ENCODE results near the gene MRTFA. TPM values are rescaled to one million over a fixed set of nuclear protein-coding genes. Genes with fewer than 3 reads are reported as not detected.

MRTFA gene
- total and polyA plus RNA-seq, 2 of the 13 experiments (the other 11 are each of a cell fraction or from before 2014, with no cell fraction given) = 2.4 to 8.2 TPM

GRCh38 chr22:40463683-40464082 lies 172.8 kb downstream of the MRTFA start:
- FAIRE-seq (no peak), DNase-seq (ENCODE audit: low spot score) (no peak), ATAC-seq (no peak)
- no TSS peak for BruUV-seq (replicated peaks)
- 97% methylated on average over 5 of the region's 5 CpGs for WGBS (ENCODE audit: low lambda C conversion rate)
- no peak overlapping the region for H2AFZ ChIP-seq (ENCODE audit: low read length)
- peaks cover 2 to 12% of the 10 kb centered on the region in 2 experiments; a peak in 3 of 5 replicates for H3K36me3 ChIP-seq (replicated peaks in 1 of 2; ENCODE audit: control insufficient read depth in 1 of 2, insufficient read depth in 2 of 2, low read length in 2 of 2)
- ChIA-PET CTCF (ENCODE audit: low intra/inter-chr PET ratio, low total read pairs) (no interaction called here), POLR2A (no interaction called here)
- H3K4me1 ChIP-seq (ENCODE audit: insufficient read depth, low read length) = no peaks in the 10 kb centered on the region; the same call in 1 of the 2 replicates
- no peaks in the 10 kb centered on the region for H3K79me2 ChIP-seq (ENCODE audit: insufficient read depth, low read length)
- intact Hi-C loops (cut with micrococcal nuclease; ENCODE audit: unreplicated experiment) = no loop called here
- no peaks in the 10 kb centered on the region for H3K9me3 ChIP-seq (ENCODE audit: low read length)
- no peak overlapping the region for H3K4me3 ChIP-seq (replicated peaks in 1 of 3; ENCODE audit: insufficient read depth in 1 of 3, low read depth in 2 of 3, low read length in 3 of 3)
- H4K20me1 ChIP-seq (ENCODE audit: insufficient read depth, low read length) = no peaks in the 10 kb centered on the region
- no peak overlapping the region for H3K27ac ChIP-seq (ENCODE audit: extremely low read length, insufficient read depth, low read length)
- H3K9ac ChIP-seq (ENCODE audit: insufficient read depth, low read depth, low read length) = no peak overlapping the region
- in situ Hi-C loops (cut with HindIII; ENCODE audit: extremely low pct_ligation_motif_present, low pct_unique_long_range_greater_than_20kb) = no loop called here
- H3K4me2 ChIP-seq (ENCODE audit: low read depth, low read length) = no peak overlapping the region
- no peaks in the 10 kb centered on the region for H3K27me3 ChIP-seq (ENCODE audit: control insufficient read depth in 1 of 2, insufficient read depth in 2 of 2, low read length in 2 of 2)
- no peak for TF ChIP-seq TEF (CRISPR knock-in tag; IDR thresholded peaks at IDR 0.05)
- no peak for TF ChIP-seq LCORL (IDR thresholded peaks at IDR 0.05)
- TF ChIP-seq LCORL (CRISPR knock-in tag; IDR thresholded peaks at IDR 0.05) = no peak
- no peak for TF ChIP-seq SIX1 (CRISPR knock-in tag; IDR thresholded peaks at IDR 0.05; ENCODE audit: borderline replicate concordance)
- TF ChIP-seq NCOR1 (IDR thresholded peaks at IDR 0.05; ENCODE audit: borderline replicate concordance, low read length) = no peak
- no peak for TF ChIP-seq ZNF276 (CRISPR knock-in tag; IDR thresholded peaks at IDR 0.05; ENCODE audit: low read depth)
- no peak for TF ChIP-seq KIAA2018 (CRISPR knock-in tag; IDR thresholded peaks at IDR 0.05; ENCODE audit: borderline replicate concordance)
- TF ChIP-seq ZNF382 (CRISPR knock-in tag; IDR thresholded peaks at IDR 0.05; ENCODE audit: borderline replicate concordance) = no peak
- no peak for TF ChIP-seq KLF6 (CRISPR knock-in tag; IDR thresholded peaks at IDR 0.05)
- no peak for TF ChIP-seq AKAP8 (CRISPR knock-in tag; IDR thresholded peaks at IDR 0.05)
- no peak for TF ChIP-seq ZNF512B (CRISPR knock-in tag; IDR thresholded peaks at IDR 0.05; ENCODE audit: borderline replicate concordance)
- no peak for TF ChIP-seq MTA1 (CRISPR knock-in tag; IDR thresholded peaks at IDR 0.05; ENCODE audit: borderline replicate concordance)

Measured in HepG2 (cell line).